H4 (cell line): ENCODE measurements around the gene ANO10. TPM values are rescaled to one million over a fixed set of nuclear protein-coding genes. Genes with fewer than 3 reads are reported as not detected.
A peak's percentile ranks its signal among the peaks of the same experiment; 100 is the strongest.
"Not testable (repeated sequence)": the region's sequence is repeated elsewhere in the genome, so short reads cannot be mapped to it uniquely, and the experiment has no call there.

Source experiments
- DNase-seq: peaks from one replicate; pipeline ENCODE4 v3.0.0-alpha.2; 2015; ENCODE audit warnings: low spot score
- total RNA-seq: library from RNA; depleted of rRNA; stranded (reverse); fragments of >200 nt; shearing (Covaris generic); gene quantifications from 2 replicates; pipeline ENCODE4 v1.2.3, GENCODE V29; 2014

ANO10 gene
- total RNA-seq, 1 experiment from 2014 or later = 17.5 TPM

GRCh38 chr3:43629257-43629656 lies 7.4 kb upstream of the ANO10 start:
- DNase-seq = no peak

- DNase-seq = no peak
Observed at GRCh38 chr3:43627360-43627759, 5.5 kb upstream of the ANO10 start.

GRCh38 chr3:43624619-43625305 lies 3.0 kb upstream of the ANO10 start:
- no peak for DNase-seq

DNA sequence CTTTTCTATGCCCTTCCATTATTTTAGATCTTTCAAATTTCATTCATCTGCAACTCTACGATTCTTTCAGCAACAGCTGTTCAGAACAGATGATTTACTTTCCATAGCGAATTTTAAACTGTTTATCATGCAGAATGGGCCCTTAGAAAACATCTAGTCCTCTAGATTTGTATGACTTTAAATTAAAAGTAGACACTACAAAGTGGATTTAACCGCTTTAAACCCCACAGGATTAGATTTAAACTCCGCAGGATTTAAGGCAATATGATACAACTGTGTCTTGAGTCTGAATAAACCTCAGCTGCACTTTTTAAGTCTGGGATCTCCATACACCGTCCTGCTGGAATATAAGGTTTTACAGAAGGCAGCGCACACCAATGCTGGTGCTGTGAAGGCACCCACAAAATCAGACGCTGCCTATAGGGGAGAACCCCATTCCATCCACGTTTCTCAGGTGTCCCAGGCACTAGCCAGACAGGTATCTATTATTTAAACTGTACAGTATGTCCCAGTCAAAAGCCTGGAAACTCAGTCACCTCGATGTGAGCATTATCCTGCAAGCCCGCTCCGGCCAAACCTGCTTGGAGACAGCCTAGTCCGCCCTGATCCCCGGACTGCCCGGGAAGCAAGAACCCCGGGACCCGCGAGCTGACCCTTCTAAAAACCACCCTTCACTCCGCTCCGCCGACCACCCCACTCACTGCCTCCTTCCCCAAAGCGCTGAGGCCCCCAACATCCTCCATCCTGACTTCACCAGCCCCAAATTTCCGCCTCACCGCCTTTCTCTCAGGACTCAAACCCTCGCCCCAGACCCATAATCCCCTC lies 768 bp downstream of the ANO10 start:
- no peak for DNase-seq

GRCh38 chr3:43619588-43619987 lies 2.2 kb downstream of the ANO10 start:
- no peak for DNase-seq

DNA sequence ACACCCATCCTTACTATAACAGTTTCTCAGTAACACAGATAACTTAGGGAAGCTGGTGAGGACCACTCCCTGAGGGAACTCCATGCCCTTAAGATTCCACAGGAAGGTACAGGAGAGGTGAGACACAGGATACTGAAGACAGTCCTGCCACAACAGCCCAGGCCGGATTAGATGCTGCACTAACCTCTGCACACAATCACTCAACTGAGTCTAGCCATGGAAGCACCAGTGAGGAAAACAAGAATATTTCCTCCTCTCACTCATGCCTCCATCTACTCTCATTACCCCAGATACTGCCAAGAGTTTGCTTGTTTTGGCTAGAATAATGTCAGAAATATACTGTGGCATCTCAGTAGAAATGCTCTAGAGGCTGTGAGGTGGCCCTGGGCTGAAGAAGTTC lies 3.7 kb downstream of the ANO10 start:
- no peak for DNase-seq

DNA sequence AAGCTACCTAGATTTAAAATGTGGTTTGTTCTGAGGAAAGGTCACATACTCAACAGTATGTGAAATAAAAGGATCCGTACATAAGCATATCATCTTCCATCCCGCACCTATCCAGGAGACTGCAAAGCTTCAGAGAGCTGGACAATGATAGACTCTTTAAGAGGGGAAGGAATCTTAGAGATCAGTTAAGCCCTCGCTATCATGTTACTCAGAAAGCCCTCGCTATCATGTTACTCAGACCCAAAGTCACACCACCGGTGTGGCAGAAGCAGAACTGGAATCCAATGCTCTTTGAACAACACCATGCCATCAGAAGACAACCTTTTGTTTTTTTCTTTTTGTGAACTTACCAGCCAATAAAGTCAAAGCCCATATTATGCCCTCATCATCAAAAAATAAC lies 5.8 kb downstream of the ANO10 start:
- no peak for DNase-seq

DNA sequence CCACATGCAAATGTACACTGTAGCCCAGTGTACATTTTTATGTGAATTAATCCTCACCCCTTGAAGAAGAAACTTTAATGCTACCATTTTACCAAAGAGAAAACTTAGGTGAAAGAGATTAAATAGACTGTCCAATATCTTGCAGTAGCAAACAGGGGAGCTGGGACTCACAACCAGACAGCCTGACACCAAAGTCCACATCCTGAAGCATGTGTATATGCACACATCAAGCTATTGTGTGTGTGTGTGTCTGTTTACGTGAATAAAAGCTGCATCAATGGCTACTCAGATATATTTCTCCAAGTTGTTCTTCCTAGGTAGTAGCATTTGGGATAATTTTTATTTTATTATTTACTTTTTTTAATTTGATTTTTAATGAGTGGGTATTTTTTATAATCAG lies 6.7 kb downstream of the ANO10 start:
- DNase-seq = no peak

GRCh38 chr3:43613976-43614375 lies 7.8 kb downstream of the ANO10 start:
- no peak for DNase-seq

DNA sequence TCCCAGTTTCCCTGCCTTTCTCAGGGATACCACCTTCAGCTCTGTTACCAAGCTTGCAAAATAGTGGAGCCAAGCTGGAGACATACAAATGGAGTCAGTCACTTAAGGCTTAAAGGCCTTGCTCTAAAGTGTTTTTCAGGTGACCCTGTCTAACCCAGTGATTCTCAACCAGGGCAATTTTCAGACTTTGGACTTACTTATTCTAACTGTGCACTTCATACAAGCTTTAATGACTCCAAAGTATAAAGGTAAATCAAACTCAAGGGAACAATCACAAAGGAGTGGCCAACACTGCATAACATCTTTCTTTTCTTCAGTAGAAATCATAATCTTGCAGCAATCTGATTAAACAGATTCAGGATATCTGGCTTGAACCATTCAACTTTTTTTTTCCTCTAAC lies 9.4 kb downstream of the ANO10 start:
- DNase-seq = no peak

DNA sequence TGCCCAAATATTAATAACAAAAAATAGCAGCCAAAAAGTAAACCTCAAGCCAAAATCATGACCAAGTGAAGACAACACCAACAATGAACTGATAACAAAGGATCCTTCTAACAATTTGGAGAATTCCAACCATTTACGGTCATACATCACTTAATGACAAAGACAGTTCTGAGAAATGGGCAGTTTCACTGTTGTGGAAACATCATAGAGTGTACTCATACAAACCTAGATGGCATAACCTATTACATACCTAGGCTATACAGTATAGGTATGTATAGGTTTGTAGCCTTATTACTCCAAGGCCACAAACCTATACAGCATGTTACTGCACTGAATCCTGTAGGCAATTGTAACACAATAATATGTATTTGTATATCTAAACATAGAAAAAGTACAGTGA lies 12.4 kb downstream of the ANO10 start:
- no peak for DNase-seq

GRCh38 chr3:43608751-43609150 lies 13.1 kb downstream of the ANO10 start:
- DNase-seq = no peak

DNA sequence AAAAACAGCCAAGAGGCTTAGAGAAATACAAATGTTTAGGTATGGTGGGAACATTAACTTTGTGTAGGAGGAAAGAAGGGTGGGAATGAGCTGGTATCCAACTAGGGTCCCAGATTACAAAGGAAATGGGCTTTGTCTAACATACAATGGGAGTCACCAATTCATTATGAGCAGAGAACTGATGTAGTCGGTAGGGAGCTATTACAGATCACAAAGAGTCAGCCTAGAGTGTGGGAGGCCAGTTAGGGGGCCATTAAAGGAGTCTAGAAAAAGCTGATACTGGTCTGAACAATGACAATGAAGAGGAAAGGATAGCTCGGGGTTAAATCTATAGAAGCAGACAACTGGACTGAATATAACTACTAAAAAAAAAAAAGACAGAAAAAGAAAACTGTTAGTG lies 15.5 kb downstream of the ANO10 start:
- DNase-seq = no peak

GRCh38 chr3:43599959-43600358 lies 21.9 kb downstream of the ANO10 start:
- DNase-seq = not testable (repeated sequence)

- DNase-seq = no peak
Observed at GRCh38 chr3:43597961-43598360, 23.9 kb downstream of the ANO10 start.

DNA sequence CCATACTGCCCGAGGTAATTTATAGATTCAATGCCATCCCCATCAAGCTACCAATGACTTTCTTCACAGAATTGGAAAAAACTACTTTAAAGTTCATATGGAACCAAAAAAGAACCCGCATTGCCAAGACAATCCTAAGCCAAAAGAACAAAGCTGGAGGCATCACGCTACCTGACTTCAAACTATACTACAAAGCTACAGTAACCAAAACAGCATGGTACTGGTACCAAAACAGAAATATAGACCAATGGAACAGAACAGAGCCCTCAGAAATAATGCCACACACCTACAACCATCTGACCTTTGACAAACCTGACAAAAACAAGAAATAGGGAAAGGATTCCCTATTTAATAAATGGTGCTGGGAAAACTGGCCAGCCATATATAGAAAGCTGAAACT lies 25.6 kb downstream of the ANO10 start:
- not testable (repeated sequence) for DNase-seq

GRCh38 chr3:43595280-43595679 lies 26.5 kb downstream of the ANO10 start:
- DNase-seq = not testable (repeated sequence)

- DNase-seq = not testable (repeated sequence)
Observed at GRCh38 chr3:43593588-43593987, 28.2 kb downstream of the ANO10 start.

DNA sequence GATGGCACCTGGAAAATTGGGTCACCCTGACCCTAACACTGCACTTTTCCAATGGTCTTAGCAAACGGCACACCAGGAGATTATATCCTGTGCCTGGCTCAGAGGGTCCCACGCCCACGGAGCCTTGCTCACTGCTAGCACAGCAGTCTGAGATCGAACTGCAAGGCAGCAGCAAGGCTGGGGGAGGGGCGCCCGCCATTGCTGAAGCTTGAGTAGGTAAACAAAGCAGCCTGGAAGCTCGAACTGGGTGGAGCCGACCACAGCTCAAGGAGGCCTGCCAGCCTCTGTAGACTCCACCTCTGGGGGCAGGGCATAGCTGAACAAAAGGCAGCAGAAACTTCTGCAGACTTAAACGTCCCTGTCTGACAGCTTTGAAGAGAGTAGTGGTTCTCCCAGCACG lies 29.9 kb downstream of the ANO10 start:
- DNase-seq = not testable (repeated sequence)

DNA sequence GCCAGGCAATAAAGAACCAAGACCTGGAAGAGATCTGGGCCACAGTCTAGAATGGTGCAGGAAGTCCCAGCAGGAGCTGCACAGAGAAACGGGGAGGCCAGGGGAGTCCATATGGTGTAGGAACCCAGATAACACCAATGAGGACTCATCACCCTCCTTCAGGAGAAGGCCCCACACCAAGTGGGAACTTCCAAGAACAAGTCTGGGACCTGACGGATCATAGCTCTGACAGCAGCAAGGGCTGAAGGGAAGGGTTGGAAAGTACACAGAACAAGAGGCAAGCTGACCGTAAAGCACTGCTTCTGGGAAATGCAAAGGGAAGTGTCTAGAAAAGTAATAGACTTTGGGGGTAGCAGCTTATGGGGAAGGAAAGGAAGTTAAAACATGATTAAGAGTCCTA lies 34.5 kb downstream of the ANO10 start:
- DNase-seq = no peak

GRCh38 chr3:43584043-43584826 lies 37.6 kb downstream of the ANO10 start:
- no peak for DNase-seq

GRCh38 chr3:43583481-43583880 lies 38.3 kb downstream of the ANO10 start:
- DNase-seq = peak; percentile 4

GRCh38 chr3:43582866-43583265 lies 38.9 kb downstream of the ANO10 start:
- no peak for DNase-seq
